DND-41 (cell line): ENCODE results near the gene NCK2.

Experiments
- ATAC-seq: fragments of 200-7000 bp; cut with Tn5 transposase; 3 replicates; pipeline ENCODE4 v1.9.1; 2021; ENCODE audit warnings: low read depth; ENCODE audit not compliant: insufficient read depth
- DNase-seq: peaks from one replicate; pipeline ENCODE4 v3.0.0-alpha.2; 2020
- H2AFZ ChIP-seq: 2 replicates; pipeline ENCODE4 v1.6.0; 2012; ENCODE audit warnings: low read depth, low read length
- H3K27ac ChIP-seq: 2 replicates; pipeline ENCODE4 v1.5.1; 2012; ENCODE audit warnings: low read length, inconsistent platforms
- H3K27me3 ChIP-seq: fragments of 200-600 bp; sonication (generic); 2 replicates; pipeline ENCODE4 v1.6.0; 2012; ENCODE audit warnings: low read length, mild to moderate bottlenecking, inconsistent platforms; ENCODE audit not compliant: insufficient read depth, poor library complexity
- H3K36me3 ChIP-seq: 2 replicates; pipeline ENCODE4 v1.5.1; 2012; ENCODE audit warnings: low read length, inconsistent platforms; ENCODE audit not compliant: insufficient read depth
- H3K4me1 ChIP-seq: 2 replicates; pipeline ENCODE4 v1.5.1; 2012; ENCODE audit warnings: mild to moderate bottlenecking, low read length; ENCODE audit not compliant: insufficient read depth
- H3K4me2 ChIP-seq: 2 replicates; pipeline ENCODE4 v1.6.0; 2012; ENCODE audit warnings: mild to moderate bottlenecking, moderate library complexity, low read length, inconsistent platforms; ENCODE audit not compliant: insufficient read depth
- H3K4me3 ChIP-seq, 2 experiments: fragments of 200-600 bp in 1 of 2; shearing (Covaris generic) in 1 of 2; 2 replicates each; pipeline ENCODE4 v1.5.1; 2012 to 2016; ENCODE audit warnings: inconsistent platforms in 2 of 2, low read length in 2 of 2, mild to moderate bottlenecking in 2 of 2, low read depth in 1 of 2, moderate library complexity in 1 of 2
- H3K79me2 ChIP-seq: 2 replicates; pipeline ENCODE4 v1.6.0; 2012; ENCODE audit warnings: low read length, inconsistent platforms; ENCODE audit not compliant: insufficient read depth
- H3K9ac ChIP-seq: 2 replicates; pipeline ENCODE4 v1.6.0; 2012; ENCODE audit warnings: low read depth, mild to moderate bottlenecking, inconsistent platforms, low read length, moderate library complexity
- H3K9me3 ChIP-seq: 2 replicates; pipeline ENCODE4 v1.5.1; 2012; ENCODE audit warnings: low read length, moderate library complexity, mild to moderate bottlenecking, inconsistent platforms; ENCODE audit not compliant: insufficient read depth, severe bottlenecking
- H4K20me1 ChIP-seq: 2 replicates; pipeline ENCODE4 v1.6.0; 2012; ENCODE audit warnings: low read length; ENCODE audit not compliant: insufficient read depth
- EZH2 ChIP-seq: IDR thresholded peaks from 3 replicates; pipeline ENCODE4 v1.6.1; 2012; ENCODE audit warnings: borderline replicate concordance, low read depth, mild to moderate bottlenecking, moderate library complexity, low read length, inconsistent platforms; ENCODE audit not compliant: severe bottlenecking
- TF ChIP-seq, protein P1 (sequence below): IDR thresholded peaks from 2 replicates; pipeline ENCODE4 v1.5.1; 2012; ENCODE audit warnings: borderline replicate concordance, low read length, moderate library complexity, mild to moderate bottlenecking; ENCODE audit not compliant: poor library complexity, severe bottlenecking; ENCODE audit errors: extremely low read depth

NCK2 gene

DNA sequence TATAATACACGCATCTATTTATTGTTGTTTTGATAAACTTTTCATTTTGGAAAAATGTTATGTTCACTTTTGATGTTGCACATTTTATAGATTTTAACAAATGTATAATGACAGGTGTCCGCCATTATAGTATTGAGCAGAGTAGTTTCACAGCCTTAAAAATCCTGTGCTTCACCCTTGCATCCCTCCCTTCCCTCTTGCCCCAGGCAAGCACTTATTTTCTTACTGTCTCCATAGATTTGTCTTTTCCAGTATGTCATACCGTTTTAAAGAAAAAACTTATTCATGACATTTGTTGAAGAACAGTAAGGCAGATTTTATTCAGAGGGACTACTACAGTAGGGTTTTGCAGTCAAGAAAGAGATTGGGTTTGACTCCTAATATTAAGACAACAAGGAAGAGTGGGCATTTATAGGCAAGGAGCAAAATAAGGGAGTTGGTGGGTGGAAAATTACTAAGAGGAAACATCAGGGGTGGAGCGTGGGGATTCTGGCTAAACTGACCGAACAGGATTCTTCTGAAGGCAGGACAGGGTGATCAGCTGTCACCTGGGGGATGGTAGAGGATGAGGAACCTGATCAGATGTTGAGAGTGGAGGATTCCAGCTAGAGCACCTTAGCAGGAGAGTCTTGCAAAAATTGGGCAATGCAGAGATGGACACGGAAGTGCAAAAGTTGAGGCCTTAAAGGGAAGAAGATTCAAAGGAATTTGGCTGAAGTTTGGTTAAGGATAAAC, 108.8 kb downstream of the NCK2 start:
- Histone ChIP-seq H3K4me1 (no peaks in the 10 kb centered on the region), H4K20me1 (peaks cover 16% of the 10 kb centered on the region), H3K36me3 (peaks cover 16% of the 10 kb centered on the region), H3K4me2 (no peak overlapping the region), H3K4me3 (no peak overlapping the region), H3K27ac (no peak overlapping the region), H3K9me3 (no peaks in the 10 kb centered on the region), H3K9ac (no peak overlapping the region), H3K79me2 (peaks cover 35% of the 10 kb centered on the region), H2AFZ (no peak overlapping the region), H3K27me3 (no peaks in the 10 kb centered on the region)
- TF ChIP-seq, protein P1, sequence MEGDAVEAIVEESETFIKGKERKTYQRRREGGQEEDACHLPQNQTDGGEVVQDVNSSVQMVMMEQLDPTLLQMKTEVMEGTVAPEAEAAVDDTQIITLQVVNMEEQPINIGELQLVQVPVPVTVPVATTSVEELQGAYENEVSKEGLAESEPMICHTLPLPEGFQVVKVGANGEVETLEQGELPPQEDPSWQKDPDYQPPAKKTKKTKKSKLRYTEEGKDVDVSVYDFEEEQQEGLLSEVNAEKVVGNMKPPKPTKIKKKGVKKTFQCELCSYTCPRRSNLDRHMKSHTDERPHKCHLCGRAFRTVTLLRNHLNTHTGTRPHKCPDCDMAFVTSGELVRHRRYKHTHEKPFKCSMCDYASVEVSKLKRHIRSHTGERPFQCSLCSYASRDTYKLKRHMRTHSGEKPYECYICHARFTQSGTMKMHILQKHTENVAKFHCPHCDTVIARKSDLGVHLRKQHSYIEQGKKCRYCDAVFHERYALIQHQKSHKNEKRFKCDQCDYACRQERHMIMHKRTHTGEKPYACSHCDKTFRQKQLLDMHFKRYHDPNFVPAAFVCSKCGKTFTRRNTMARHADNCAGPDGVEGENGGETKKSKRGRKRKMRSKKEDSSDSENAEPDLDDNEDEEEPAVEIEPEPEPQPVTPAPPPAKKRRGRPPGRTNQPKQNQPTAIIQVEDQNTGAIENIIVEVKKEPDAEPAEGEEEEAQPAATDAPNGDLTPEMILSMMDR: no peak
- TF ChIP-seq EZH2: no peak
- no peak for ATAC-seq
- no peak for DNase-seq

DNA sequence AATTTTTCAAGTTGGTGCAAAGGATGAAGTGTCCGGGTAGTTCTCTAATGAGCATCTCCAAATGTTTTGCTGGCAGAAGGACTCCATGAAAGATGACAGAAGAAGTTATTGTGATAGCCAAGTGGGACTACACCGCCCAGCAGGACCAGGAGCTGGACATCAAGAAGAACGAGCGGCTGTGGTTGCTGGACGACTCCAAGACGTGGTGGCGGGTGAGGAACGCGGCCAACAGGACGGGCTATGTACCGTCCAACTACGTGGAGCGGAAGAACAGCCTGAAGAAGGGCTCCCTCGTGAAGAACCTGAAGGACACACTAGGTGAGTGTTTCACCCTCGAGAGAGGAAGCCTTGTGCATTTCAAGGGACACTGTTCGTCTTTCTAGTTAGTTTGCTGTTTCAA, 110.3 kb downstream of the NCK2 start:
- Histone ChIP-seq H3K4me3 (no peak overlapping the region), H3K79me2 (peaks cover 30% of the 10 kb centered on the region), H3K4me2 (no peak overlapping the region), H3K9ac (no peak overlapping the region), H3K4me1 (no peaks in the 10 kb centered on the region), H2AFZ (no peak overlapping the region), H3K27me3 (no peaks in the 10 kb centered on the region), H3K9me3 (no peaks in the 10 kb centered on the region), H3K36me3 (peaks cover 19% of the 10 kb centered on the region), H3K27ac (no peak overlapping the region), H4K20me1 (peaks cover 19% of the 10 kb centered on the region)
- no peak for ATAC-seq
- no peak for DNase-seq
- no peak for TF ChIP-seq EZH2
- TF ChIP-seq, protein P1: no peak

DNA sequence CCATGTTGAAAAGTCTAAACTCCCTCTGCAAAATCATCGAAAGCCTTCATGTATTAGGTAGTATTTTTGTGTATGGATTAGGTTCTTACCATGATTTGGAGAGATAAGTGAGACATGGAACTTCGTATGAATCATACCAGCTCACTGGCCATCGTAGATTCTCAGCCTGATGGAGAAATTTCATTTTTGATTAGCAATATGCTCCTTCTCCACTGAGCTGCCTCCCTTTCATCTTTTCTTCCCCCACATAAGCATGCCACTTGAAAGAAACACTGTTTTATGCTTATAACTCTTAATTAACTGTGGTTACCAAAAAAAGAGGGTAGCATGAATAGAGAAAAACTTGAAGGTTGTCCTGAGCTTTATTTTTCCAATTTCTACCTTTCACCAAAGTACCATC, 111.9 kb downstream of the NCK2 start:
- ATAC-seq (no peak), DNase-seq (no peak)
- Histone ChIP-seq H3K79me2 (peaks cover 25% of the 10 kb centered on the region), H3K4me2 (no peak overlapping the region), H3K9ac (no peak overlapping the region), H2AFZ (no peak overlapping the region), H3K4me1 (no peaks in the 10 kb centered on the region), H4K20me1 (peaks cover 17% of the 10 kb centered on the region), H3K9me3 (no peaks in the 10 kb centered on the region), H3K4me3 (no peak overlapping the region), H3K27ac (no peak overlapping the region), H3K36me3 (peaks cover 22% of the 10 kb centered on the region), H3K27me3 (no peaks in the 10 kb centered on the region)
- TF ChIP-seq, protein P1: no peak
- no peak for TF ChIP-seq EZH2
